Hepatocyte (in vitro differentiated cells): Measurements from ENCODE around the gene PLEKHG4B. TPM values are rescaled to one million over a fixed set of nuclear protein-coding genes. Genes with fewer than 3 reads are reported as not detected.
"Not testable (repeated sequence)": the region's sequence is repeated elsewhere in the genome, so short reads cannot be mapped to it uniquely, and the experiment has no call there.

Experiments used
- DNase-seq: peaks from one replicate; pipeline ENCODE4 v3.0.0-alpha.2; 2016; ENCODE audit warnings: low spot score
- H2AFZ ChIP-seq: fragments of 200-600 bp; sonication (generic); 2 replicates; pipeline ENCODE4 v1.6.0; 2016; ENCODE audit warnings: antibody characterized with exemption, mild to moderate bottlenecking
- H3K27ac ChIP-seq: fragments of 200-600 bp; sonication (generic); 2 replicates; pipeline ENCODE4 v1.5.1; 2016; ENCODE audit warnings: mild to moderate bottlenecking
- H3K27me3 ChIP-seq: fragments of 200-600 bp; sonication (generic); 2 replicates; pipeline ENCODE4 v1.6.1; 2016
- H3K36me3 ChIP-seq: fragments of 200-600 bp; sonication (generic); replicated peaks from 2 replicates; pipeline ENCODE4 v1.5.1; 2016; ENCODE audit warnings: low read depth; ENCODE audit not compliant: insufficient read depth
- H3K4me1 ChIP-seq: fragments of 200-600 bp; sonication (generic); 2 replicates; pipeline ENCODE4 v1.5.1; 2016; ENCODE audit warnings: mild to moderate bottlenecking, moderate library complexity; ENCODE audit not compliant: insufficient read depth
- H3K4me2 ChIP-seq: fragments of 200-600 bp; sonication (generic); 2 replicates; pipeline ENCODE4 v1.6.0; 2016
- H3K4me3 ChIP-seq: fragments of 200-600 bp; sonication (generic); 2 replicates; pipeline ENCODE4 v1.5.1; 2016; ENCODE audit warnings: mild to moderate bottlenecking
- H3K79me2 ChIP-seq: fragments of 200-600 bp; sonication (generic); 2 replicates; pipeline ENCODE4 v1.6.0; 2017; ENCODE audit warnings: mild to moderate bottlenecking
- H3K9me2 ChIP-seq: fragments of 200-600 bp; sonication (generic); replicated peaks from 2 replicates; pipeline ENCODE4 v1.6.0; 2017; ENCODE audit warnings: mild to moderate bottlenecking; ENCODE audit not compliant: insufficient read depth
- H3K9me3 ChIP-seq: fragments of 200-600 bp; sonication (generic); 2 replicates; pipeline ENCODE4 v1.5.1; 2016; ENCODE audit warnings: low read depth, mild to moderate bottlenecking
- H4K20me1 ChIP-seq: fragments of 200-600 bp; sonication (generic); 2 replicates; pipeline ENCODE4 v1.6.0; 2016; ENCODE audit warnings: mild to moderate bottlenecking; ENCODE audit not compliant: insufficient read depth, poor library complexity, severe bottlenecking
- EZH2 ChIP-seq: fragments of 200-600 bp; sonication (generic); IDR thresholded peaks from 2 replicates; pipeline ENCODE4 v1.6.1; 2016; ENCODE audit warnings: antibody characterized with exemption, mild to moderate bottlenecking, borderline replicate concordance
- EZH2phosphoT487 ChIP-seq: fragments of 200-600 bp; sonication (generic); IDR thresholded peaks from one replicate; pipeline ENCODE4 v1.6.1; 2018; ENCODE audit warnings: antibody characterized with exemption, mild to moderate bottlenecking, low read depth, moderate library complexity; ENCODE audit not compliant: unreplicated experiment, severe bottlenecking
- WGBS: methylation state at CpG from one replicate; pipeline ENCODE4 v1.1.6; 2016; ENCODE audit warnings: low lambda C conversion rate; ENCODE audit errors: missing lambda C conversion rate; 5-methylcytosine and 5-hydroxymethylcytosine counted together
- polyA plus RNA-seq: library from polyadenylated mRNA; unstranded; fragments of >200 nt; fragmentation: Nextera tagmentation; extraction: Ambion mirVana; gene quantifications from 2 replicates; pipeline ENCODE4 v1.2.1, GENCODE V29; 2016
- total RNA-seq: library from RNA; depleted of rRNA; stranded (reverse); fragments of >200 nt; gene quantifications from 2 replicates; pipeline ENCODE4 v1.2.3, GENCODE V29; 2014
- TF ChIP-seq, protein P1 (sequence below): fragments of 200-600 bp; sonication (generic); IDR thresholded peaks from 2 replicates; pipeline ENCODE4 v1.5.1; 2016; ENCODE audit warnings: antibody characterized with exemption, mild to moderate bottlenecking; ENCODE audit not compliant: poor library complexity

Gene PLEKHG4B
- total and polyA plus RNA-seq, 2 experiments from 2014 or later: 3.6 to 4.0 TPM

DNA sequence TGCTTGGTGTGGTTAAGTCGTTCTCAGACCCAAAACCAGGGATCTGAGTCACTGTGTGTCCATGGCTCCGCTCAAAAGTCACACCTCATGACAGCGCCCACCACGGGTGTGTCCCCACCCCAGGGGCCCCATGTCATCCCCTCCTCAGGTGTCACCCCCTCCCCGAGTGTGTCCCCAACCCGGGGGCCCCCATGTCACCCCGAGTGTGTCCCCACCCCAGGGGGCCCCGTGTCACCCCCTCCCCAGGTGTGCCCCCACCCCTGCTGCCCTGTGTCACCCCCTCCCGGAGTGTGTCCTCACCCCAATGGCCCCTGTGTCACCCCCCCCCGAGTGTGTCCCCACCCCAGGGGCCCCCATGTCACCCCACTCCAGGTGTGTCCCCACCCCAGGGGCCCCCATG lies 104.4 kb downstream of the PLEKHG4B start:
- no peaks in the 10 kb centered on the region for H3K9me3 ChIP-seq
- TF ChIP-seq EZH2phosphoT487 (no peak), EZH2 (no peak)
- TF ChIP-seq, protein P1, sequence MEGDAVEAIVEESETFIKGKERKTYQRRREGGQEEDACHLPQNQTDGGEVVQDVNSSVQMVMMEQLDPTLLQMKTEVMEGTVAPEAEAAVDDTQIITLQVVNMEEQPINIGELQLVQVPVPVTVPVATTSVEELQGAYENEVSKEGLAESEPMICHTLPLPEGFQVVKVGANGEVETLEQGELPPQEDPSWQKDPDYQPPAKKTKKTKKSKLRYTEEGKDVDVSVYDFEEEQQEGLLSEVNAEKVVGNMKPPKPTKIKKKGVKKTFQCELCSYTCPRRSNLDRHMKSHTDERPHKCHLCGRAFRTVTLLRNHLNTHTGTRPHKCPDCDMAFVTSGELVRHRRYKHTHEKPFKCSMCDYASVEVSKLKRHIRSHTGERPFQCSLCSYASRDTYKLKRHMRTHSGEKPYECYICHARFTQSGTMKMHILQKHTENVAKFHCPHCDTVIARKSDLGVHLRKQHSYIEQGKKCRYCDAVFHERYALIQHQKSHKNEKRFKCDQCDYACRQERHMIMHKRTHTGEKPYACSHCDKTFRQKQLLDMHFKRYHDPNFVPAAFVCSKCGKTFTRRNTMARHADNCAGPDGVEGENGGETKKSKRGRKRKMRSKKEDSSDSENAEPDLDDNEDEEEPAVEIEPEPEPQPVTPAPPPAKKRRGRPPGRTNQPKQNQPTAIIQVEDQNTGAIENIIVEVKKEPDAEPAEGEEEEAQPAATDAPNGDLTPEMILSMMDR: no peak
- no peaks in the 10 kb centered on the region for H3K9me2 ChIP-seq
- WGBS: 81% methylated on average over 3 of the region's 10 CpGs
- DNase-seq: no peak
- H3K4me2 ChIP-seq: no peak overlapping the region
- no peak overlapping the region for H2AFZ ChIP-seq
- no peak overlapping the region for H3K4me3 ChIP-seq
- H3K27ac ChIP-seq: no peak overlapping the region
- H4K20me1 ChIP-seq: no peaks in the 10 kb centered on the region
- H3K79me2 ChIP-seq: no peaks in the 10 kb centered on the region
- no peaks in the 10 kb centered on the region for H3K4me1 ChIP-seq
- no peaks in the 10 kb centered on the region for H3K27me3 ChIP-seq
- no peaks in the 10 kb centered on the region for H3K36me3 ChIP-seq

DNA sequence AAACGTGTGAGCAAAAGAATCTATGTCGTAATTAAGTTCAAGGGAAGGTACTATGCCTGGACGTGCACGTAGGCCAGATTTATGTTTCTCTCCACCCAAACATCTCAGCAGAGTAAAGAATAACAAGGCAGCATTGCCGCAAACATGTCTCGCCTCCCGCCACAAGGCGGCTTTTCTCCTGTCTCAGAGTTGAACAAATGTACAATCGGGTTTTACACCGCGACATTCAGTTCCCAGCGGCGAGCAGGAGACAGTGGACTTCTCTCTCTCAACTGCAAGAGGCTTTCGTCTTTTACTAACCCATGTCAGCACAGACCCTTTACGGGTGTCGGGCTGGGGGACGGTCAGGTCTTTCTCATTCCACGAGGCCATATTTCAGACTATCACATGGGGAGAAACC lies 105.1 kb downstream of the PLEKHG4B start:
- not testable (repeated sequence) for H3K9me2 ChIP-seq, DNase-seq, H3K79me2 ChIP-seq, H3K27ac ChIP-seq, H3K4me1 ChIP-seq, H4K20me1 ChIP-seq, H3K4me3 ChIP-seq, H3K9me3 ChIP-seq, H3K36me3 ChIP-seq, H2AFZ ChIP-seq, H3K4me2 ChIP-seq, H3K27me3 ChIP-seq
- WGBS: 69% methylated on average over 18 of the region's 18 CpGs

DNA sequence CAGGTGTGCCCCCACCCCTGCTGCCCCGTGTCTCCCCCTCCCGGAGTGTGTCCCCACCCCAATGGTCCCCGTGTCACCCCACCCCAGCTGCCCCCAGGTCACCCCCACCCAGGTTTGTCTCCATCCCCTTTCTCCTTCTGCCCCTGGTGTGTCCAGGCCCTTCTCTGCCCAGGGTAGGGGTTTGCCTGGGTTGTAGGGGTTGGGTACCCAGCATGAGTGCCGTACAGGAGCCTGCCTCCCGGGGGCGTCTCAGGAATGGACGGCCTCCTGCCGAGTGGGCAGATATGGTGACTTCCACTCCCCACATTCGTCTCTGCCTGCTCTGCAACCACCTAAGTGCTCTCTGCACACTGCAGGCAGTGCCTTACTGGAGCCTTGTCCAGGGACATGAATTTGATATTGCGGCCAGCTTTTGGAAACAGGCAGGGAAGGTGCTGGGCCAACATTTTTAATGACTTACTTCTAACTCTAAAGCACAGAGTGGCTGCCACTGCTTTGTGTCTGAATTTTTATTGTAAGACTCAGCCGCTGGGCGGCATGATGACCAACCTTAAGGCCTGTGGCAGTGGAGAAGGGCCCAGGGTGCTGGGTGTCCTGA lies 106.0 kb downstream of the PLEKHG4B start:
- TF ChIP-seq, protein P1: no peak
- TF ChIP-seq EZH2phosphoT487 (no peak), EZH2 (no peak)
- Histone ChIP-seq H3K4me1 (no peaks in the 10 kb centered on the region), H3K4me2 (no peak overlapping the region), H3K27ac (no peak overlapping the region), H2AFZ (no peak overlapping the region), H3K36me3 (no peaks in the 10 kb centered on the region), H3K79me2 (no peaks in the 10 kb centered on the region), H3K4me3 (no peak overlapping the region), H4K20me1 (no peaks in the 10 kb centered on the region), H3K9me3 (no peaks in the 10 kb centered on the region), H3K27me3 (no peaks in the 10 kb centered on the region), H3K9me2 (no peaks in the 10 kb centered on the region)
- WGBS: 91% methylated on average over 11 of the region's 12 CpGs
- DNase-seq: no peak

DNA sequence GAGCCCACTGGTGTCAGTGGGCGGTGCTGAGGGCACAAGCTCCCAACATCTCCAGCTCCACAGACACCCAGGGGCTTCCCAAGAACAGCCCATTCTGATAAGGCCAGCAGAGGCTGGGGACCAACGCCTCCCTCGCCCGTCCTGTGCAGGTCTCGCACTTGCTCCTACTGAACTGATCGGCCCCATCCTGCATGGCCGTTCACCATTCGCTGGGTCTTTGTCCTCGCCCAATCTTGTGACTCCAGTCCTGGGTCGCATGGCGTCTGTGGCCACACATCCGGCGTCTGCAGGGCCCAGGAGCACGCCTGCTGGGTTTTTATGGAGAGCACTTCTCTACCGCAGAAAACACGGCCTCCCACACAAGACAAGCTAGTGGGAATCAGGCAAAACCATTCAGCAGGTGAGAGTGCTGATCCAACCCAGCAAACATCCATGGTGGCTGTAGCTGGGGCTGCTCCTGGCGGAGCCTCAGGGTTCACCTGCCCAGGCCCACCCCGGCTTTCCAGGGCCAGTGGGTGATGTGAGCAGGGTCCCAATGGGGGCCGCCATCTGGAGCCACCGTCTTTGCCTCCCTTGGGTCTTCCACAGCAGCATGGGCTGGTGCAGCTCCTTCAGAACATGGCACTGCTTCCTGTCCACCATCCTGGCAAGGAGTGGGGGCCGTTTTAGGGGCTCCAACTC lies 106.7 kb downstream of the PLEKHG4B start:
- Histone ChIP-seq H3K27ac (no peak overlapping the region), H3K9me3 (no peaks in the 10 kb centered on the region), H3K4me1 (no peaks in the 10 kb centered on the region), H3K36me3 (no peaks in the 10 kb centered on the region), H4K20me1 (no peaks in the 10 kb centered on the region), H3K4me3 (no peak overlapping the region), H2AFZ (no peak overlapping the region), H3K27me3 (no peaks in the 10 kb centered on the region), H3K4me2 (no peak overlapping the region), H3K79me2 (no peaks in the 10 kb centered on the region), H3K9me2 (no peaks in the 10 kb centered on the region)
- DNase-seq: no peak
- WGBS: 99% methylated on average over 21 of the region's 21 CpGs
- TF ChIP-seq EZH2phosphoT487: no peak
- TF ChIP-seq, protein P1: no peak
- TF ChIP-seq EZH2: no peak
